SK-N-SH (cell line): Measurements from ENCODE around the gene RAD51B. TPM values are rescaled to one million over a fixed set of nuclear protein-coding genes. Genes with fewer than 3 reads are reported as not detected.

ENCODE experiments used
- CTCF ChIA-PET: fragments of 300-600, 350-600 bp; formaldehyde crosslinking; extraction: SDS; loops from one replicate; lab custom pipeline; 2021; lab: Yijun Ruan, JAX
- POLR2A ChIA-PET: fragments of 350-600 bp; sonication (Branson Sonifier 250); formaldehyde crosslinking; extraction: SDS; loops from one replicate; lab custom pipeline; 2020; ENCODE audit warnings: antibody characterized with exemption, inconsistent platforms; lab: Yijun Ruan, JAX
- DNase-seq: peaks from one replicate; pipeline ENCODE4 v3.0.0; 2012
- H2AFZ ChIP-seq: fragments of 200-600 bp; sonication (generic); 2 replicates; pipeline ENCODE4 v1.8.1; 2016; ENCODE audit warnings: antibody characterized with exemption, mild to moderate bottlenecking, low read depth
- H3F3A ChIP-seq: fragments of 200-600 bp; sonication (generic); replicated peaks from 2 replicates; pipeline ENCODE3; 2016; ENCODE audit warnings: antibody characterized with exemption, mild to moderate bottlenecking; ENCODE audit not compliant: insufficient read depth
- H3K27ac ChIP-seq, 2 experiments: fragments of 200-500 bp in 1 of 2; fragments of 200-600 bp in 1 of 2; sonication (Bioruptor generic) in 1 of 2; sonication (generic), shearing (Covaris generic) in 1 of 2; 2 replicates each; pipeline versions ENCODE4 v1.5.1 to v1.6.1; 2014 to 2016; ENCODE audit warnings: low read depth in 2 of 2, inconsistent platforms in 1 of 2, low read length in 1 of 2, mild to moderate bottlenecking in 1 of 2, mixed read lengths in 1 of 2
- H3K27me3 ChIP-seq: fragments of 200-600 bp; sonication (generic), shearing (Covaris generic); 2 replicates; pipeline ENCODE4 v1.6.1; 2016; ENCODE audit warnings: mixed run types; ENCODE audit not compliant: insufficient read depth
- H3K36me3 ChIP-seq, 2 experiments: fragments of 200-500 bp in 1 of 2; fragments of 200-600 bp in 1 of 2; sonication (Bioruptor generic) in 1 of 2; sonication (generic) in 1 of 2; replicated peaks in 1 of 2; 2 replicates each; pipeline versions ENCODE3 to v1.5.1; 2014 to 2016; ENCODE audit warnings: low read length in 1 of 2, mild to moderate bottlenecking in 1 of 2; ENCODE audit not compliant: insufficient read depth in 2 of 2, control insufficient read depth in 1 of 2
- H3K4me1 ChIP-seq, 2 experiments: fragments of 200-500 bp in 1 of 2; fragments of 200-600 bp in 1 of 2; sonication (Bioruptor generic) in 1 of 2; sonication (generic), shearing (Covaris generic) in 1 of 2; 2 replicates each; pipeline versions ENCODE4 v1.5.1 to v1.6.1; 2014 to 2016; ENCODE audit warnings: low read depth in 1 of 2, low read length in 1 of 2, mixed run types in 1 of 2; ENCODE audit not compliant: insufficient read depth in 2 of 2, control insufficient read depth in 1 of 2
- H3K4me2 ChIP-seq: fragments of 200-600 bp; sonication (generic), shearing (Covaris generic); 2 replicates; pipeline ENCODE4 v1.6.1; 2017; ENCODE audit warnings: mixed run types
- H3K4me3 ChIP-seq, 2 experiments: fragments of 200-500 bp in 1 of 2; fragments of 200-600 bp in 1 of 2; sonication (Bioruptor generic) in 1 of 2; sonication (generic), shearing (Covaris generic) in 1 of 2; 2 replicates each; pipeline versions ENCODE4 v1.5.1 to v1.8.1; 2014 to 2016; ENCODE audit warnings: low read depth in 2 of 2, inconsistent platforms in 1 of 2, low read length in 1 of 2, mild to moderate bottlenecking in 1 of 2, mixed read lengths in 1 of 2, moderate library complexity in 1 of 2
- H3K79me2 ChIP-seq: fragments of 200-600 bp; sonication (generic); 2 replicates; pipeline ENCODE4 v1.8.1; 2017; ENCODE audit warnings: mild to moderate bottlenecking; ENCODE audit not compliant: insufficient read depth
- H3K9ac ChIP-seq: fragments of 200-600 bp; sonication (generic); 2 replicates; pipeline ENCODE4 v1.6.1; 2017; ENCODE audit warnings: mixed run types
- H3K9me2 ChIP-seq: fragments of 200-600 bp; sonication (generic); 2 replicates; pipeline ENCODE4 v1.6.1; 2017; ENCODE audit warnings: mixed run types
- H3K9me3 ChIP-seq: fragments of 200-600 bp; sonication (generic); 2 replicates; pipeline ENCODE4 v1.6.1; 2017; ENCODE audit warnings: mixed run types, mild to moderate bottlenecking, moderate library complexity
- H4K20me1 ChIP-seq: fragments of 200-600 bp; sonication (generic); 2 replicates; pipeline ENCODE4 v1.6.1; 2017; ENCODE audit warnings: mild to moderate bottlenecking, mixed run types; ENCODE audit not compliant: insufficient read depth
- EZH2phosphoT487 ChIP-seq: fragments of 200-600 bp; sonication (generic); IDR thresholded peaks from 2 replicates; pipeline ENCODE4 v1.6.1; 2017; ENCODE audit warnings: low read depth, mixed run types, mild to moderate bottlenecking, antibody characterized with exemption, moderate library complexity, borderline replicate concordance
- FOXJ3 ChIP-seq: sonication (generic); formaldehyde crosslinking; IDR thresholded peaks from 2 replicates; pipeline ENCODE4 v1.5.1; 2020; ENCODE audit warnings: mild to moderate bottlenecking, missing genetic modification reagents
- FOXM1 ChIP-seq: IDR thresholded peaks from 2 replicates; pipeline ENCODE4 v1.4.0; 2012; ENCODE audit warnings: low read depth, mild to moderate bottlenecking
- GATA2 ChIP-seq: sonication (generic); formaldehyde crosslinking; IDR thresholded peaks from 2 replicates; pipeline ENCODE4 v1.5.0; 2020; ENCODE audit warnings: mild to moderate bottlenecking, missing genetic modification reagents
- IRF3 ChIP-seq: fragments of 150-350 bp; IDR thresholded peaks from 2 replicates; pipeline ENCODE4 v1.6.1; 2016; ENCODE audit warnings: mild to moderate bottlenecking, low read depth, low read length
- MAX ChIP-seq: IDR thresholded peaks from 2 replicates; pipeline ENCODE4 v1.4.0; 2012; ENCODE audit warnings: low read depth
- MEF2A ChIP-seq: IDR thresholded peaks from 2 replicates; pipeline ENCODE4 v1.4.0; 2012; ENCODE audit warnings: low read depth, borderline replicate concordance
- MXI1 ChIP-seq: IDR thresholded peaks from 2 replicates; pipeline ENCODE4 v1.6.1; 2012; ENCODE audit warnings: mild to moderate bottlenecking, low read depth, low read length, improper control_type of control experiment
- NFIC ChIP-seq: IDR thresholded peaks from 2 replicates; pipeline ENCODE4 v1.4.0; 2012; ENCODE audit warnings: borderline replicate concordance
- NRF1 ChIP-seq: IDR thresholded peaks from 2 replicates; pipeline ENCODE4 v1.6.1; 2012; ENCODE audit warnings: low read depth, mild to moderate bottlenecking, low read length
- POLR2AphosphoS5 ChIP-seq: IDR thresholded peaks from 2 replicates; pipeline ENCODE4 v1.6.1; 2012; ENCODE audit warnings: low read depth, low read length
- RCOR1 ChIP-seq: fragments of 150-350 bp; IDR thresholded peaks from 2 replicates; pipeline ENCODE4 v1.6.1; 2017; ENCODE audit warnings: antibody characterized with exemption, low read length
- REST ChIP-seq: IDR thresholded peaks from 2 replicates; pipeline ENCODE4 v1.6.1; 2012; ENCODE audit warnings: mild to moderate bottlenecking, low read depth, low read length, moderate library complexity
- RFX5 ChIP-seq: IDR thresholded peaks from 2 replicates; pipeline ENCODE4 v1.6.1; 2012; ENCODE audit warnings: mild to moderate bottlenecking, improper control_type of control experiment, low read length
- SMC3 ChIP-seq: IDR thresholded peaks from 2 replicates; pipeline ENCODE4 v1.6.1; 2012; ENCODE audit warnings: low read depth, low read length, improper control_type of control experiment
- TAF1 ChIP-seq: IDR thresholded peaks from 2 replicates; pipeline ENCODE4 v1.6.1; 2012; ENCODE audit warnings: low read depth, mild to moderate bottlenecking, low read length, moderate library complexity, borderline replicate concordance
- TCF12 ChIP-seq: IDR thresholded peaks from 2 replicates; pipeline ENCODE4 v1.4.0; 2012
- YY1 ChIP-seq: IDR thresholded peaks from 2 replicates; pipeline ENCODE4 v1.4.0; 2012; ENCODE audit warnings: low read depth, mild to moderate bottlenecking
- WGBS: methylation state at CpG from one replicate; pipeline ENCODE4 v1.1.6; 2017; ENCODE audit warnings: low lambda C conversion rate; 5-methylcytosine and 5-hydroxymethylcytosine counted together
- polyA plus RNA-seq, 3 experiments: library from polyadenylated mRNA; depleted of rRNA; stranded (reverse); fragments of >200 nt; gene quantifications; 2 replicates each; pipeline ENCODE4 v1.2.3, GENCODE V29; 2012

The RAD51B gene
- polyA plus RNA-seq, 1 of the 3 experiments (the other 2 are of a cell fraction) = 6.0 TPM

DNA sequence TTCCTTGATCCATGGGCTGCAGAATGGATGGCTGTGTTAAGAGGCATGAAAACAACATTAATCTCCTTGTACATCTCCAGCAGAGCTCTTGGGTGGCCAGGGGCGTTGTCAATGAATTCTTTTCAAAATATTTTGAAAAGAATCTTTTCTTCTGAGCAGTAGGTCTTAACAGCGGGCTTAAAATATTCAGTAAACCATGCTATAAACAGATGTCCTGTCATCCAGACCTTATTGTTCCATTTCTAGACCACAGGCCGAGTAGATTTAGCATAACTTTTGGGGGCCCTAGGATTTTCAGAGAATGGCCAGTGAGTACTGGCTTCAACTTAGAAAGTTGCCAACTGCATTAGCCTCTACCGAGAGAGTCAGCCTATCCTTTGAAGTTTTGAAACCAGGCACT, 130.2 kb downstream of the RAD51B start:
- WGBS = 87% methylated on average over 4 of the region's 4 CpGs
- Histone ChIP-seq H3K9me3 (no peaks in the 10 kb centered on the region), H3K9ac (no peak overlapping the region), H3K4me1 (peaks cover 0 to 1% of the 10 kb centered on the region in 2 experiments; a peak in 1 of 4 replicates), H3K4me3 (no peak overlapping the region), H3K9me2 (no peaks in the 10 kb centered on the region), H3K27me3 (no peaks in the 10 kb centered on the region), H3F3A (no peaks in the 10 kb centered on the region), H3K36me3 (no peaks in the 10 kb centered on the region), H3K4me2 (no peak overlapping the region), H3K79me2 (0 out of 2 replicates have a peak, but pooled peaks cover 3% of the 10 kb centered on the region), H4K20me1 (no peaks in the 10 kb centered on the region), H2AFZ (no peak overlapping the region), H3K27ac (no peak overlapping the region)
- no peak for DNase-seq
- ChIA-PET CTCF (no interaction called here), POLR2A (no interaction called here)
- TF ChIP-seq MAX (no peak), NFIC (no peak), FOXM1 (no peak), YY1 (no peak), TAF1 (no peak), IRF3 (no peak), RCOR1 (no peak), NRF1 (no peak), RFX5 (no peak), SMC3 (no peak), REST (no peak), GATA2 (no peak)
- TF ChIP-seq, all 33 proteins: peak for 0

DNA sequence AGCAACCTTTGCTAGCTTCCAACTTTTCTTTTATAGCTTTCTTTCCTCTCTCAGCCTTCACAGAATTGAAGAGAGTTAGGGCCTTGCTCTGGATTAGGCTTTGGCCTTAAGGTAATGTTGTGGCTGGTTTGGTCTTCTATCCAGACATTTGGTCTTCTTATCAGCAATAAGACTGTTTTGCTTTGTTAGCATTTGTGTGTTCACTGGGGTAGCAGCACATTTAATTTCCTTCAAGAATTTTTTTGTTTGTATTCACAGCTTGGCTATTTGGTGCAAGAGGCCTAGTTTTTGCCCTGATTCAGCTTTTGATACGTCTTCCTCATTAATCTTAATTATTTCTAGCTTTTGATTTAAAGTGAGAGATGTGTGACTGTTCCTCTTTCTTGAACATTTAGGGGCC, 130.8 kb downstream of the RAD51B start:
- H3K27ac ChIP-seq = no peak overlapping the region
- H3K36me3 ChIP-seq = no peaks in the 10 kb centered on the region
- no peaks in the 10 kb centered on the region for H3K9me3 ChIP-seq
- H3K4me3 ChIP-seq = no peak overlapping the region
- no peaks in the 10 kb centered on the region for H3F3A ChIP-seq
- no peaks in the 10 kb centered on the region for H3K9me2 ChIP-seq
- no peak for DNase-seq
- H3K9ac ChIP-seq = no peak overlapping the region
- H3K79me2 ChIP-seq = 0 out of 2 replicates have a peak, but pooled peaks cover 3% of the 10 kb centered on the region
- H4K20me1 ChIP-seq = no peaks in the 10 kb centered on the region
- H3K27me3 ChIP-seq = no peaks in the 10 kb centered on the region
- ChIA-PET POLR2A (no interaction called here), CTCF (no interaction called here)
- 97% methylated on average over 1 of the region's 1 CpG for WGBS
- no peak overlapping the region for H3K4me2 ChIP-seq
- H2AFZ ChIP-seq = no peak overlapping the region
- H3K4me1 ChIP-seq = no peaks in the 10 kb centered on the region; a peak in 1 of 4 replicates
- TF ChIP-seq MXI1 (no peak), IRF3 (no peak), REST (no peak), FOXJ3 (no peak), TCF12 (no peak), POLR2AphosphoS5 (no peak), YY1 (no peak), EZH2phosphoT487 (no peak), MEF2A (no peak), GATA2 (no peak), RFX5 (no peak)
